WTC11 (cell line): ENCODE measurements around the gene APMAP. TPM values are rescaled to one million over a fixed set of nuclear protein-coding genes. Genes with fewer than 3 reads are reported as not detected.

ENCODE experiments used
- ATAC-seq: fragments of 200-7000 bp; cut with Tn5 transposase; 2 replicates; pipeline ENCODE4 v1.10.0; 2021; ENCODE audit warnings: mild to moderate bottlenecking, moderate library complexity
- CTCF ChIA-PET: fragments of 300-600 bp; sonication (Branson Sonifier 250); formaldehyde crosslinking; loops from one replicate; lab custom pipeline; 2021; ENCODE audit warnings: antibody characterized with exemption; lab: Charles Lee
- POLR2A ChIA-PET: fragments of 350-600 bp; sonication (Branson Sonifier 250); formaldehyde crosslinking; loops from one replicate; lab custom pipeline; 2021; ENCODE audit warnings: antibody characterized with exemption; lab: Charles Lee
- DNase-seq: peaks from one replicate; pipeline ENCODE4 v3.0.0; 2021; ENCODE audit warnings: low spot score
- H3K27ac Mint-ChIP-seq: 2 replicates; pipeline ENCODE4 v1.8.0; 2021; ENCODE audit warnings: mixed read lengths
- H3K27me3 Mint-ChIP-seq: 2 replicates; pipeline ENCODE4 v1.8.0; 2021; ENCODE audit warnings: low read depth, mild to moderate bottlenecking, moderate library complexity, mixed read lengths
- H3K36me3 Mint-ChIP-seq: 2 replicates; pipeline ENCODE4 v1.8.0; 2021; ENCODE audit warnings: mixed read lengths
- H3K4me1 Mint-ChIP-seq: 2 replicates; pipeline ENCODE4 v1.8.0; 2022; ENCODE audit warnings: mixed read lengths
- H3K4me3 Mint-ChIP-seq: 2 replicates; pipeline ENCODE4 v1.8.0; 2021; ENCODE audit warnings: mild to moderate bottlenecking, moderate library complexity, mixed read lengths
- H3K9me3 Mint-ChIP-seq: 2 replicates; pipeline ENCODE4 v1.8.0; 2021; ENCODE audit warnings: mixed read lengths
- ELF4 ChIP-seq: sonication (generic); formaldehyde crosslinking; IDR thresholded peaks from 2 replicates; pipeline ENCODE4 v1.8.1; 2022; ENCODE audit warnings: low read depth, mild to moderate bottlenecking, moderate library complexity, missing genetic modification reagents
- ESRRA ChIP-seq: sonication (generic); formaldehyde crosslinking; IDR thresholded peaks from 2 replicates; pipeline ENCODE4 v1.8.1; 2022; ENCODE audit warnings: mild to moderate bottlenecking, missing genetic modification reagents, borderline replicate concordance
- FOXK1 ChIP-seq: sonication (generic); formaldehyde crosslinking; IDR thresholded peaks from 2 replicates; pipeline ENCODE4 v1.8.0; 2022; ENCODE audit warnings: mild to moderate bottlenecking, moderate library complexity, missing genetic modification reagents
- FOXP4 ChIP-seq: sonication (generic); formaldehyde crosslinking; IDR thresholded peaks from 2 replicates; pipeline ENCODE4 v1.8.0; 2022; ENCODE audit warnings: mild to moderate bottlenecking, missing genetic modification reagents
- GTF2I ChIP-seq: fragments of 250-450 bp; sonication (Bioruptor Pico); conservative IDR thresholded peaks from 2 replicates; pipeline ENCODE4 v1.4.0; 2021; ENCODE audit warnings: mild to moderate bottlenecking
- IRF1 ChIP-seq: sonication (generic); formaldehyde crosslinking; IDR thresholded peaks from 2 replicates; pipeline ENCODE4 v1.8.0; 2023; ENCODE audit warnings: missing genetic modification reagents
- IRF2 ChIP-seq: sonication (generic); formaldehyde crosslinking; IDR thresholded peaks from 2 replicates; pipeline ENCODE4 v1.8.0; 2022; ENCODE audit warnings: low read depth, missing genetic modification reagents, borderline replicate concordance
- JAZF1 ChIP-seq: fragments of 250-450 bp; sonication (Bioruptor Pico); IDR thresholded peaks from 2 replicates; pipeline ENCODE4 v1.9.0; 2021; ENCODE audit warnings: moderate library complexity, mild to moderate bottlenecking, inconsistent platforms
- MAX ChIP-seq: sonication (generic); formaldehyde crosslinking; IDR thresholded peaks from 2 replicates; pipeline ENCODE4 v1.8.0; 2022; ENCODE audit warnings: mild to moderate bottlenecking, missing genetic modification reagents
- PRDM15 ChIP-seq: sonication (generic); formaldehyde crosslinking; IDR thresholded peaks from 2 replicates; pipeline ENCODE4 v1.8.0; 2022; ENCODE audit warnings: missing genetic modification reagents
- PREB ChIP-seq: sonication (generic); formaldehyde crosslinking; IDR thresholded peaks from 2 replicates; pipeline ENCODE4 v1.8.1; 2022; ENCODE audit warnings: mild to moderate bottlenecking, missing genetic modification reagents, moderate library complexity, borderline replicate concordance
- TEAD1 ChIP-seq: sonication (generic); formaldehyde crosslinking; IDR thresholded peaks from 2 replicates; pipeline ENCODE4 v1.8.0; 2022; ENCODE audit warnings: mild to moderate bottlenecking, missing genetic modification reagents
- USF2 ChIP-seq: sonication (generic); formaldehyde crosslinking; IDR thresholded peaks from 2 replicates; pipeline ENCODE4 v1.8.1; 2023; ENCODE audit warnings: mild to moderate bottlenecking, missing genetic modification reagents, moderate library complexity
- ZBTB21 ChIP-seq: sonication (generic); formaldehyde crosslinking; IDR thresholded peaks from 2 replicates; pipeline ENCODE4 v1.8.1; 2023; ENCODE audit warnings: mild to moderate bottlenecking, missing genetic modification reagents, borderline replicate concordance
- ZNF281 ChIP-seq: sonication (generic); formaldehyde crosslinking; IDR thresholded peaks from 2 replicates; pipeline ENCODE4 v1.8.0; 2023; ENCODE audit warnings: mild to moderate bottlenecking, missing genetic modification reagents
- ZNF317 ChIP-seq: sonication (generic); formaldehyde crosslinking; IDR thresholded peaks from 2 replicates; pipeline ENCODE4 v1.8.1; 2023; ENCODE audit warnings: low read depth, mild to moderate bottlenecking, moderate library complexity, missing genetic modification reagents, borderline replicate concordance
- ZNF396 ChIP-seq: fragments of 250-450 bp; sonication (Bioruptor Pico); IDR thresholded peaks from 2 replicates; pipeline ENCODE4 v1.8.0; 2021; ENCODE audit warnings: mild to moderate bottlenecking, moderate library complexity, borderline replicate concordance
- ZNF416 ChIP-seq: fragments of 250-450 bp; sonication (Bioruptor Pico); IDR thresholded peaks from 2 replicates; pipeline ENCODE4 v1.9.0; 2021; ENCODE audit warnings: mild to moderate bottlenecking, inconsistent platforms
- ZNF512 ChIP-seq: sonication (generic); formaldehyde crosslinking; IDR thresholded peaks from 2 replicates; pipeline ENCODE4 v1.8.1; 2022; ENCODE audit warnings: missing genetic modification reagents, borderline replicate concordance
- total RNA-seq: library from RNA; stranded (reverse); gene quantifications from 3 replicates; pipeline ENCODE4 v1.2.3, GENCODE V29; 2021

APMAP gene
- total RNA-seq, 1 experiment from 2014 or later = 55.3 TPM

GRCh38 chr20:24937579-24937978, 55.0 kb downstream of the APMAP start (continued):
- TF ChIP-seq ZNF512 (CRISPR knock-in tag) (no peak), ZBTB21 (CRISPR knock-in tag) (no peak), IRF1 (CRISPR knock-in tag) (no peak), ESRRA (CRISPR knock-in tag) (no peak), PREB (CRISPR knock-in tag) (no peak), ZNF416 (CRISPR knock-in tag) (no peak)

GRCh38 chr20:24936526-24937407, 55.8 kb downstream of the APMAP start:
- CTCF ChIA-PET = no interaction called here
- Mint-ChIP-seq H3K4me3 (no peak overlapping the region), H3K36me3 (peaks cover 16% of the 10 kb centered on the region), H3K27me3 (no peaks in the 10 kb centered on the region; the same call in none of the 2 replicates), H3K27ac (no peak overlapping the region), H3K4me1 (no peaks in the 10 kb centered on the region), H3K9me3 (peaks cover 40% of the 10 kb centered on the region)
- no peak for ATAC-seq
- DNase-seq = no peak
- POLR2A ChIA-PET = no interaction called here
- no peak for TF ChIP-seq PRDM15
- TF ChIP-seq FOXK1 (CRISPR knock-in tag) = no peak
- TF ChIP-seq ELF4 (CRISPR knock-in tag) = no peak
- no peak for TF ChIP-seq USF2
- no peak for TF ChIP-seq ZNF317
- no peak for TF ChIP-seq IRF2
- no peak for TF ChIP-seq ZNF281 (CRISPR knock-in tag)
- TF ChIP-seq JAZF1 (CRISPR knock-in tag) = no peak
- TF ChIP-seq MAX = no peak
- TF ChIP-seq ZNF396 (CRISPR knock-in tag) = no peak
- TF ChIP-seq FOXP4 (CRISPR knock-in tag) = no peak
- TF ChIP-seq TEAD1 (CRISPR knock-in tag) = no peak
- no peak for TF ChIP-seq GTF2I (CRISPR knock-in tag)
